ENCODE results near the gene DLG2.

Gene DLG2

GRCh38 chr11:83617671-83618070, 2009.5 kb downstream of the DLG2 start:
- TF ChIP-seq TCF12 (IDR thresholded peaks at IDR 0.05; ENCODE audit: low read depth) (no peak), MAX (IDR thresholded peaks at IDR 0.05) (no peak), ZBTB7A (IDR thresholded peaks at IDR 0.05; ENCODE audit: low read depth) (no peak), CEBPB (IDR thresholded peaks at IDR 0.05) (no peak), CREB1 (IDR thresholded peaks at IDR 0.05; ENCODE audit: low read depth) (no peak), EP300 (IDR thresholded peaks at IDR 0.05; ENCODE audit: borderline replicate concordance) (no peak)

GRCh38 chr11:83613767-83614121, 2013.4 kb downstream of the DLG2 start:
- TF ChIP-seq NFIC (IDR thresholded peaks at IDR 0.05) (no peak), FOXM1 (IDR thresholded peaks at IDR 0.05; ENCODE audit: borderline replicate concordance, low read depth) (no peak), CREB1 (IDR thresholded peaks at IDR 0.05; ENCODE audit: low read depth) (no peak), TEAD4 (IDR thresholded peaks at IDR 0.05) (no peak), REST (IDR thresholded peaks at IDR 0.05; ENCODE audit: low read depth) (no peak), USF1 (IDR thresholded peaks at IDR 0.05) (no peak), EGR1 (IDR thresholded peaks at IDR 0.05) (no peak), TAF1 (IDR thresholded peaks at IDR 0.05; ENCODE audit: low read depth) (no peak), RAD21 (IDR thresholded peaks at IDR 0.05; ENCODE audit: low read depth) (no peak), YY1 (IDR thresholded peaks at IDR 0.05; ENCODE audit: low read depth) (no peak), CEBPB (IDR thresholded peaks at IDR 0.05) (no peak), EP300 (IDR thresholded peaks at IDR 0.05; ENCODE audit: borderline replicate concordance) (no peak)

GRCh38 chr11:83612891-83613766, 2014.0 kb downstream of the DLG2 start:
- no peak for TF ChIP-seq NFIC (IDR thresholded peaks at IDR 0.05)
- no peak for TF ChIP-seq EGR1 (IDR thresholded peaks at IDR 0.05)

- TF ChIP-seq EGR1 (IDR thresholded peaks at IDR 0.05) = no peak
- no peak for TF ChIP-seq ZBTB7A (IDR thresholded peaks at IDR 0.05; ENCODE audit: low read depth)
- no peak for TF ChIP-seq FOXM1 (IDR thresholded peaks at IDR 0.05; ENCODE audit: borderline replicate concordance, low read depth)
- no peak for TF ChIP-seq NFIC (IDR thresholded peaks at IDR 0.05)
- no peak for TF ChIP-seq EP300 (IDR thresholded peaks at IDR 0.05; ENCODE audit: borderline replicate concordance)
- no peak for TF ChIP-seq TAF1 (IDR thresholded peaks at IDR 0.05; ENCODE audit: low read depth)
- no peak for TF ChIP-seq MAX (IDR thresholded peaks at IDR 0.05)
- TF ChIP-seq CREB1 (IDR thresholded peaks at IDR 0.05; ENCODE audit: low read depth) = no peak
- no peak for TF ChIP-seq USF1 (IDR thresholded peaks at IDR 0.05)
- no peak for TF ChIP-seq CEBPB (IDR thresholded peaks at IDR 0.05)
- TF ChIP-seq TCF12 (IDR thresholded peaks at IDR 0.05; ENCODE audit: low read depth) = no peak
- no peak for TF ChIP-seq TEAD4 (IDR thresholded peaks at IDR 0.05)
- TF ChIP-seq YY1 (IDR thresholded peaks at IDR 0.05; ENCODE audit: low read depth) = no peak
- no peak for TF ChIP-seq RAD21 (IDR thresholded peaks at IDR 0.05; ENCODE audit: low read depth)
- TF ChIP-seq REST (IDR thresholded peaks at IDR 0.05; ENCODE audit: low read depth) = no peak
These were observed 2015.5 kb downstream of the DLG2 start for GRCh38 chr11:83611600-83611999.

- TF ChIP-seq FOXM1 (IDR thresholded peaks at IDR 0.05; ENCODE audit: borderline replicate concordance, low read depth) (no peak), MAX (IDR thresholded peaks at IDR 0.05) (no peak), TEAD4 (IDR thresholded peaks at IDR 0.05) (no peak), YY1 (IDR thresholded peaks at IDR 0.05; ENCODE audit: low read depth) (no peak), TAF1 (IDR thresholded peaks at IDR 0.05; ENCODE audit: low read depth) (no peak), CREB1 (IDR thresholded peaks at IDR 0.05; ENCODE audit: low read depth) (no peak), EP300 (IDR thresholded peaks at IDR 0.05; ENCODE audit: borderline replicate concordance) (no peak), CEBPB (IDR thresholded peaks at IDR 0.05) (no peak), RAD21 (IDR thresholded peaks at IDR 0.05; ENCODE audit: low read depth) (no peak), USF1 (IDR thresholded peaks at IDR 0.05) (no peak), EGR1 (IDR thresholded peaks at IDR 0.05) (no peak), TCF12 (IDR thresholded peaks at IDR 0.05; ENCODE audit: low read depth) (no peak), NFIC (IDR thresholded peaks at IDR 0.05) (no peak), ZBTB7A (IDR thresholded peaks at IDR 0.05; ENCODE audit: low read depth) (no peak), REST (IDR thresholded peaks at IDR 0.05; ENCODE audit: low read depth) (no peak)
These were observed 2016.1 kb downstream of the DLG2 start for GRCh38 chr11:83611031-83611430.
